Effector memory CD8-positive, alpha-beta T cell (primary cell): ENCODE results near the gene UNCX.

ENCODE experiments used
- ATAC-seq: fragments of 150-1000 bp; cut with Tn5 transposase; replicated peaks from 2 replicates; pipeline ENCODE4 v1.10.0; 2021; ENCODE audit warnings: mild to moderate bottlenecking, moderate library complexity
- DNase-seq, 3 experiments: peaks; one replicate each; pipeline ENCODE4 v3.0.0; 2021
- H3K27ac Mint-ChIP-seq, 2 donors: one replicate each; pipeline ENCODE4 v1.8.0; 2022; ENCODE audit warnings: mild to moderate bottlenecking in 2 of 2, mixed read lengths in 2 of 2, moderate library complexity in 2 of 2
- H3K27me3 Mint-ChIP-seq, 2 donors: one replicate each; pipeline ENCODE4 v1.8.0; 2022; ENCODE audit warnings: mixed read lengths in 2 of 2
- H3K36me3 Mint-ChIP-seq: one replicate; pipeline ENCODE4 v1.8.0; 2022; ENCODE audit warnings: mild to moderate bottlenecking, moderate library complexity, mixed read lengths; ENCODE audit not compliant: insufficient read depth
- H3K4me1 Mint-ChIP-seq, 2 donors: one replicate each; pipeline ENCODE4 v1.8.0; 2022; ENCODE audit warnings: low read depth in 2 of 2, mixed read lengths in 2 of 2
- H3K4me3 Mint-ChIP-seq, 2 donors: one replicate each; pipeline ENCODE4 v1.8.0; 2022; ENCODE audit warnings: mild to moderate bottlenecking in 2 of 2, mixed read lengths in 2 of 2, moderate library complexity in 2 of 2
- H3K9me3 Mint-ChIP-seq, 2 donors: one replicate each; pipeline ENCODE4 v1.8.0; 2022; ENCODE audit warnings: mixed read lengths in 2 of 2

The UNCX gene

GRCh38 chr7:1238931-1239802 is 6.5 kb downstream of the UNCX start:
- Mint-ChIP-seq H3K27ac (no peak overlapping the region), H3K27me3 (peaks cover 55 to 79% of the 10 kb centered on the region in 2 donors), H3K4me3 (no peak overlapping the region), H3K9me3 (no peaks in the 10 kb centered on the region), H3K4me1 (peaks cover 9 to 18% of the 10 kb centered on the region in 2 donors), H3K36me3 (peaks cover 44% of the 10 kb centered on the region)
- ATAC-seq (no peak), DNase-seq (no peak)

- Mint-ChIP-seq H3K4me1 (peaks cover 2 to 11% of the 10 kb centered on the region in 2 donors), H3K4me3 (no peak overlapping the region), H3K27ac (no peak overlapping the region), H3K36me3 (peaks cover 36% of the 10 kb centered on the region), H3K9me3 (no peaks in the 10 kb centered on the region), H3K27me3 (peaks cover 55 to 79% of the 10 kb centered on the region in 2 donors)
- no peak for DNase-seq
- ATAC-seq = no peak
These were observed 7.3 kb downstream of the UNCX start for GRCh38 chr7:1239803-1240516.

- Mint-ChIP-seq H3K27ac (no peak overlapping the region), H3K27me3 (peaks cover 58 to 79% of the 10 kb centered on the region in 2 donors), H3K9me3 (no peaks in the 10 kb centered on the region), H3K4me3 (no peak overlapping the region), H3K36me3 (peaks cover 32% of the 10 kb centered on the region), H3K4me1 (peaks cover under 1 to 8% of the 10 kb centered on the region in 2 donors)
- no peak for DNase-seq
- ATAC-seq = no peak
These were observed 8.0 kb downstream of the UNCX start for GRCh38 chr7:1240517-1241257.

- H3K36me3 Mint-ChIP-seq = peaks cover 31% of the 10 kb centered on the region
- H3K27me3 Mint-ChIP-seq = peaks cover 60 to 82% of the 10 kb centered on the region in 2 donors
- H3K4me3 Mint-ChIP-seq = no peak overlapping the region
- DNase-seq (no peak), ATAC-seq (no peak)
- peaks cover 2 to 7% of the 10 kb centered on the region in 2 donors for H3K4me1 Mint-ChIP-seq
- no peak overlapping the region for H3K27ac Mint-ChIP-seq
- no peaks in the 10 kb centered on the region for H3K9me3 Mint-ChIP-seq
These were observed 8.6 kb downstream of the UNCX start for GRCh38 chr7:1241258-1241602.

DNA sequence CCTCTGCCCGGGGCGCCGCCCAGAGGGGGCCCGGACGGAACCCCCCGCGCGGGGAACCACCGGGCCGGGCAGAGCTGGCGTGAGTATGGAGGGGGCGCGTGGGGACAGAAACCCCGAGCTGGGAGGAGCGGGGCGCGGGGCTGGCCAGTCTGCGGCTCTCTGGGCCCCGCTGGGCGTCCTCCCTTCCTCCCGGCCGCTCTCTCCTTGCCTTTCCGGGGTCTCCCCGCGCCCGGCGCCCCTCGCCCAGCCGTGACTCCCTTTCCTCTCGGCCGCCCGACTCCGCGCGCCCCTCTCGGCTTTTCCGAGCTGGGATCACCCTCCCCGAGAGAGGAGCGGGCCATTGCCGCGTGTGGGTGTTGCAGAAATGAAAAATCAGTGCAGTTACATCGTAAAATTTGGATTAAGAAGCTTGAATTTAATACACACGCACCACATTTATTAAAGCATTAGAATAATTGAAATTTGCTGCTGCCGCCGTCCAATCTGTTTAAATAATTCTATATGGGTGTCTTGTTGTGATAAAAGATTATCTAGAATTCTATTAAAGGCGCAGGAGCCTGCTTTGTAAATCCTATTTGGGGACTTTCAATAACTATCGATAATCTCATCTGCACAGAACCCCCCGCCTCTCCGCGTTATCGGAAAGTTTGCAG is 9.1 kb downstream of the UNCX start:
- H3K9me3 Mint-ChIP-seq = no peaks in the 10 kb centered on the region
- peaks cover 65 to 87% of the 10 kb centered on the region in 2 donors for H3K27me3 Mint-ChIP-seq
- no peak overlapping the region for H3K27ac Mint-ChIP-seq
- no peak for DNase-seq
- peaks cover 31% of the 10 kb centered on the region for H3K36me3 Mint-ChIP-seq
- ATAC-seq = no peak
- peak overlapping the region in 1 of 2 donors; percentile 10 for H3K4me3 Mint-ChIP-seq
- H3K4me1 Mint-ChIP-seq = peaks cover 5 to 10% of the 10 kb centered on the region in 2 donors

DNA sequence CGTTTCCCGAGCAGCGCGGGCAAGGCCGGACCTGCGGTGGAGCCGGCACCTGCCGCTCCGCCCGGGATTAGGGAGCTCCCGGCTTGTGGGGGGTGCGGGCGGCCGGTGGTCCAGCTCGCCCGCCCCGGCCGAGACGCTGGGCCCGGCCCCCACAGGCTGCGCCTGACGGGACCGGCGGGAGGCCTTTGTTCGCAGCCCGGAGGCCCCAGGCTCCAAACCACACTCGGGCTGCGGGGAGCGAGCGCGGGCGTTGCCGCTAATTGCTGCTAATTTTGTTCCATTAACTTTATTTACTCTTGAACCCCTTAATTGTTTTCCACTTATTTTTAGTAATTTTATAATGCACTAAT is 9.6 kb downstream of the UNCX start:
- Mint-ChIP-seq H3K9me3 (no peaks in the 10 kb centered on the region), H3K4me3 (no peak overlapping the region), H3K27me3 (peaks cover 67 to 86% of the 10 kb centered on the region in 2 donors), H3K27ac (no peak overlapping the region), H3K36me3 (peaks cover 26% of the 10 kb centered on the region), H3K4me1 (peaks cover 5 to 7% of the 10 kb centered on the region in 2 donors)
- no peak for DNase-seq
- no peak for ATAC-seq

DNA sequence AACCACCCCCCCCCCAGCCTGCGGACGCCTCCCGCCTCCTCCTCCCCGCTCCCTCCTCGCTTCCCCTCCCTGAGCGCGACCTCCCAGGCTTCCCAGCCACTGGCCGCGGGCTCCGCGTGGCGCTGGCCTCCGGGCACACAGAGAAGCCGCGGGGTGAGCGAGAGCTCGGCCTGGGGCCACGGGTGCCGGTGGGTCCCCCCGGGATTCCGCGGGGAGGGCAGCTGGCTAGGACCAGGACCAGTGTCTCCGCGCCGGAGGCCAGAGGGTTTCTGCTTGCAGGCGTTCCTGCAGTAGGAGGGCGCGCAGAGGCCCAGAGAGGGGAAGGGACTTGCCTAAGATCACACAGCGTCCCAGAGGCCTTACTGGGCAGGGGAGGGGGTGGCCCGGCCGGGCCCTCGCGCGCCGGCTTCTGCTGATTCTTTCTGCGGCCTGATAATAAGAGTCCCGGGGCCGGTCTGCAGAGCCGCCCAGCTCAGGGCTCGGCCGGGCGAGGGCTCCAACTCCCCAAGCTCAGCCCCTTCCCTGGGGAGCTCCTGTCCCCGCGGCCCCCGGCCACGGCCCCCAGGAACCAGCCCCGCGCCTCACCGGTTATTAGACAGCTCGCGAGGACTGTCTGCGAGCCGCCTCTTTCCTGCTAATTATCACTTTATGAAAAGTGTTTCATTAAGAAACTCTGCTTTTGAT is 10.1 kb downstream of the UNCX start:
- H3K4me3 Mint-ChIP-seq = no peak overlapping the region
- ATAC-seq (no peak), DNase-seq (no peak)
- H3K4me1 Mint-ChIP-seq = peaks cover 4 to 5% of the 10 kb centered on the region in 2 donors
- no peak overlapping the region for H3K27ac Mint-ChIP-seq
- peaks cover 63 to 81% of the 10 kb centered on the region in 2 donors for H3K27me3 Mint-ChIP-seq
- H3K36me3 Mint-ChIP-seq = peaks cover 22% of the 10 kb centered on the region
- H3K9me3 Mint-ChIP-seq = no peaks in the 10 kb centered on the region

GRCh38 chr7:1243290-1243963 is 10.8 kb downstream of the UNCX start:
- peaks cover 8 to 9% of the 10 kb centered on the region in 2 donors for H3K4me1 Mint-ChIP-seq
- H3K27me3 Mint-ChIP-seq = peaks cover 66 to 81% of the 10 kb centered on the region in 2 donors
- DNase-seq = no peak
- H3K4me3 Mint-ChIP-seq = no peak overlapping the region
- H3K36me3 Mint-ChIP-seq = peaks cover 25% of the 10 kb centered on the region
- ATAC-seq = no peak
- no peak overlapping the region for H3K27ac Mint-ChIP-seq
- H3K9me3 Mint-ChIP-seq = no peaks in the 10 kb centered on the region

DNA sequence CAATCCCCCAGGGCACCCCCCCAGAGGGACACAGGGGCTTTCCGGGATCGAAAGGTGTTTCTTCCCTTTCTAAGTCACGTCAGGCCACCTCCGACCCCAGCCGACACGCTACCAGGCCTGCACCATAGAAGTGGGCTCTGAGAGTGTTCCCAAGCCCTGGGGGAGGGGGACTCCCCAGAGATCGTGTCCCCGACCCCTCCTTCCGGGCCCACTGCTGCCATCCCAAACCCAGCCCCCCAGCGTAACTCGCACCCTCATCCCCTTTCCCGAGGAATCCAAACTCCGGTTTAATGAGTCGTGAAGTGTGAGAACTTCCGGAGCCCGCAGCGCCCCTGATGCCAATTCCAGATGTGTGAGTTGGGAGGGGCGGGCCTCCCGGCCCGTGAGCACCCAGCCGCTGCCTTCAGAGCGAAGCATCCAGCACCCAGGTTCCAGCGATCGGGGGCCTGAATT is 11.3 kb downstream of the UNCX start:
- H3K4me1 Mint-ChIP-seq = peaks cover 9 to 10% of the 10 kb centered on the region in 2 donors
- H3K4me3 Mint-ChIP-seq = no peak overlapping the region
- ATAC-seq = no peak

GRCh38 chr7:1244700-1245523 is 12.2 kb downstream of the UNCX start:
- Mint-ChIP-seq H3K9me3 (no peaks in the 10 kb centered on the region), H3K36me3 (peaks cover 23% of the 10 kb centered on the region), H3K27me3 (peaks cover 59 to 81% of the 10 kb centered on the region in 2 donors), H3K4me3 (no peak overlapping the region), H3K4me1 (peaks cover 9 to 10% of the 10 kb centered on the region in 2 donors), H3K27ac (peak overlapping the region in 1 of 2 donors; percentile 54)
- no peak for DNase-seq
- ATAC-seq = no peak

More for the DNA sequence above, 11.3 kb downstream of the UNCX start:
- Mint-ChIP-seq H3K27me3 (peaks cover 66 to 81% of the 10 kb centered on the region in 2 donors), H3K27ac (no peak overlapping the region), H3K9me3 (no peaks in the 10 kb centered on the region), H3K36me3 (peaks cover 25% of the 10 kb centered on the region)
- DNase-seq = no peak

DNA sequence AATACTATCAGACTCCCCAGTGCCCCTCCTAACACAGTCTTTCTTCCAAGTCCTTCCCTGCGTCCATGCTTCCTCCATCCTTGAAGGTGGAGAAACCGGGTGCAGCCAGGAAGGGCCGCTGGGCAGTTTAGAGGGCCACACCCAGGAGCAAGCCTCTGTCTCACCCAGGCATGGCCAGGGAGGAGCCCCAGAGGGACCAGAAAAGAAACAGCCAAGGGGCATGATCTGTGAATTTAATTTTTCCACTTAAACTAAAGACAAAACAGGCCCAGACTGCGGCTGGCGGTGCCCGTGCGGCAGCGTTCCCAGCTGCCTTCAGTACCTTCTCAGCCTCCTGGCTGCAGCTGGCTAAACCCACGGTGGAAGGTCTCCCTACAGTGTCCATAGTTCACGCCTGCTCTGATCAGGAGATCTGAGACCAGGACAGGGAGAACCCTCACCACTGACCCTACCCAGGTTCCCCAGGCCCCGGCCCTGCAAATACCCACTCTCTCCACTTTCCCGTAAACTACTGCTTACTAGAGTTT is 12.9 kb downstream of the UNCX start:
- no peak for ATAC-seq
- H3K4me3 Mint-ChIP-seq = peak overlapping the region in 1 of 2 donors; percentile 27
- DNase-seq = no peak
- peaks cover 58 to 81% of the 10 kb centered on the region in 2 donors for H3K27me3 Mint-ChIP-seq
- H3K27ac Mint-ChIP-seq = peak overlapping the region in 1 of 2 donors; percentile 54
- H3K36me3 Mint-ChIP-seq = peaks cover 17% of the 10 kb centered on the region
- peaks cover 9 to 10% of the 10 kb centered on the region in 2 donors for H3K4me1 Mint-ChIP-seq
- H3K9me3 Mint-ChIP-seq = no peaks in the 10 kb centered on the region
